HepG2 (cell line): ENCODE measurements around the gene TSPAN9. TPM values are rescaled to one million over a fixed set of nuclear protein-coding genes. Genes with fewer than 3 reads are reported as not detected.
A peak's percentile ranks its signal among the peaks of the same experiment; 100 is the strongest.

Experiments used
- AGO1 ChIP-seq: fragments of 200-400 bp; formaldehyde crosslinking; IDR thresholded peaks from 2 replicates; pipeline ENCODE4 v1.6.1; 2017; ENCODE audit warnings: mild to moderate bottlenecking, low read depth, low read length, moderate library complexity; ENCODE audit not compliant: poor library complexity, severe bottlenecking
- ARID3A ChIP-seq: IDR thresholded peaks from 2 replicates; pipeline ENCODE4 v1.6.1; 2012; ENCODE audit warnings: low read depth, low read length, improper control_type of control experiment
- ASH2L ChIP-seq: fragments of 300-600, 200-600 bp; sonication (generic); IDR thresholded peaks from 2 replicates; pipeline ENCODE4 v1.7.0; 2017; ENCODE audit warnings: low read depth, mild to moderate bottlenecking, moderate library complexity, mixed read lengths, low read length; ENCODE audit not compliant: insufficient read length
- E2F5 ChIP-seq: sonication (generic); formaldehyde crosslinking; conservative IDR thresholded peaks from 2 replicates; pipeline ENCODE4 v1.4.0; 2020; ENCODE audit warnings: missing genetic modification reagents
- EHMT2 ChIP-seq: fragments of 200-600 bp; sonication (generic); IDR thresholded peaks from 2 replicates; pipeline ENCODE4 v1.7.0; 2017; ENCODE audit warnings: antibody characterized with exemption, low read depth, low read length, borderline replicate concordance
- HDAC6 ChIP-seq: fragments of 200-600 bp; sonication (generic); IDR thresholded peaks from 2 replicates; pipeline ENCODE4 v1.7.0; 2017; ENCODE audit warnings: mild to moderate bottlenecking, antibody characterized with exemption, low read length, low read depth
- HOXA5 ChIP-seq: sonication (generic); formaldehyde crosslinking; IDR thresholded peaks from 2 replicates; pipeline ENCODE4 v1.4.0; 2020; ENCODE audit warnings: missing genetic modification reagents
- JARID2 ChIP-seq: sonication (generic); formaldehyde crosslinking; IDR thresholded peaks from 2 replicates; pipeline ENCODE4 v1.8.1; 2023; ENCODE audit warnings: missing genetic modification reagents, inconsistent platforms; ENCODE audit not compliant: insufficient replicate concordance
- KLF11 ChIP-seq: IDR thresholded peaks from 2 replicates; pipeline ENCODE4 v1.6.1; 2016; ENCODE audit warnings: missing compliant biosample characterization
- MLX ChIP-seq: IDR thresholded peaks from 2 replicates; pipeline ENCODE4 v1.6.1; 2016
- MTA3 ChIP-seq: sonication (generic); formaldehyde crosslinking; IDR thresholded peaks from 2 replicates; pipeline ENCODE4 v1.4.0; 2020; ENCODE audit warnings: missing genetic modification reagents
- MYNN ChIP-seq: sonication (generic); formaldehyde crosslinking; IDR thresholded peaks from 2 replicates; pipeline ENCODE4 v1.4.0; 2020; ENCODE audit warnings: mild to moderate bottlenecking, low read depth, missing genetic modification reagents
- NFIC ChIP-seq: IDR thresholded peaks from 2 replicates; pipeline ENCODE4 v1.6.1; 2012; ENCODE audit warnings: mild to moderate bottlenecking, low read length, inconsistent platforms
- PAF1 ChIP-seq: IDR thresholded peaks from 2 replicates; pipeline ENCODE4 v1.6.1; 2016; ENCODE audit warnings: missing genetic modification reagents, missing compliant biosample characterization
- SIX4 ChIP-seq: sonication (generic); formaldehyde crosslinking; IDR thresholded peaks from 2 replicates; pipeline ENCODE4 v1.4.0; 2020; ENCODE audit warnings: missing genetic modification reagents
- TAF1 ChIP-seq: sonication (generic); formaldehyde crosslinking; IDR thresholded peaks from 2 replicates; pipeline ENCODE4 v1.4.0; 2020; ENCODE audit warnings: missing genetic modification reagents
- TOPORS ChIP-seq: sonication (generic); formaldehyde crosslinking; IDR thresholded peaks from 2 replicates; pipeline ENCODE4 v1.8.0; 2023; ENCODE audit warnings: mild to moderate bottlenecking, missing genetic modification reagents
- XRCC5 ChIP-seq: fragments of 200-400 bp; formaldehyde crosslinking; optimal IDR thresholded peaks from 2 replicates; pipeline ENCODE3; 2017; ENCODE audit warnings: mild to moderate bottlenecking, low read length
- ZBTB7A ChIP-seq: sonication (generic); formaldehyde crosslinking; IDR thresholded peaks from 2 replicates; pipeline ENCODE4 v1.8.0; 2022; ENCODE audit warnings: mild to moderate bottlenecking, missing genetic modification reagents
- ZEB1 ChIP-seq: IDR thresholded peaks from 2 replicates; pipeline ENCODE4 v1.6.1; 2012; ENCODE audit warnings: mild to moderate bottlenecking, low read depth, inconsistent platforms; ENCODE audit not compliant: insufficient replicate concordance
- ZFP36L2 ChIP-seq: sonication (generic); formaldehyde crosslinking; IDR thresholded peaks from 2 replicates; pipeline ENCODE4 v1.4.0; 2020; ENCODE audit warnings: missing genetic modification reagents
- ZNF230 ChIP-seq: sonication (generic); formaldehyde crosslinking; IDR thresholded peaks from 2 replicates; pipeline ENCODE4 v1.4.0; 2020; ENCODE audit warnings: mild to moderate bottlenecking, missing genetic modification reagents
- ZNF264 ChIP-seq: sonication (generic); formaldehyde crosslinking; IDR thresholded peaks from 2 replicates; pipeline ENCODE4 v1.4.0; 2020; ENCODE audit warnings: missing genetic modification reagents
- ZNF335 ChIP-seq: sonication (generic); formaldehyde crosslinking; IDR thresholded peaks from 2 replicates; pipeline ENCODE4 v1.4.0; 2020; ENCODE audit warnings: missing genetic modification reagents
- ZNF577 ChIP-seq: sonication (generic); formaldehyde crosslinking; IDR thresholded peaks from 2 replicates; pipeline ENCODE4 v1.4.0; 2020; ENCODE audit warnings: mild to moderate bottlenecking, low read depth, missing genetic modification reagents, borderline replicate concordance
- ZNF629 ChIP-seq: sonication (generic); formaldehyde crosslinking; conservative IDR thresholded peaks from 2 replicates; pipeline ENCODE4 v1.5.0; 2020; ENCODE audit warnings: missing genetic modification reagents
- ZNF7 ChIP-seq: IDR thresholded peaks from 2 replicates; pipeline ENCODE4 v1.6.1; 2016; ENCODE audit warnings: missing biosample characterization, missing genetic modification reagents
- polyA plus RNA-seq, 8 experiments: library from polyadenylated mRNA; depleted of rRNA in 3 of 8; stranded (reverse) in 7 of 8; unstranded in 1 of 8; fragments of >200 nt; fragmentation: Illumina TruSeq in 4 of 8; extraction: Trizol in 4 of 8; gene quantifications; 2 replicates each; pipeline versions ENCODE4 v1.2.1 to v1.2.3, GENCODE V29; 2011 to 2016; ENCODE audit warnings: low read depth in 4 of 8, missing spikeins in 1 of 8, mixed read lengths in 1 of 8; ENCODE audit not compliant: insufficient read depth in 1 of 8
- total RNA-seq, 5 experiments: library from RNA; depleted of rRNA; stranded (reverse); fragments of >200 nt; fragmentation: Illumina TruSeq; extraction: Trizol; gene quantifications; 2 replicates each; pipeline ENCODE4 v1.2.3, GENCODE V29; 2016; ENCODE audit warnings: low read depth in 1 of 5
- TF ChIP-seq, protein P1 (sequence below): sonication (generic); formaldehyde crosslinking; IDR thresholded peaks from 2 replicates; pipeline ENCODE4 v1.8.0; 2022; ENCODE audit warnings: mild to moderate bottlenecking, missing genetic modification reagents, moderate library complexity

Gene TSPAN9
- total and polyA plus RNA-seq, 2 of the 13 experiments (the other 11 are each of a cell fraction or from before 2014, with no cell fraction given), result 18.1 to 42.3 TPM

GRCh38 chr12:3165078-3165980, 88.2 kb downstream of the TSPAN9 start (continued):
- no peak for TF ChIP-seq ZFP36L2 (CRISPR knock-in tag)
- no peak for TF ChIP-seq SIX4
- peak; percentile 92 for TF ChIP-seq ZNF629 (CRISPR knock-in tag)
- TF ChIP-seq HOXA5 (CRISPR knock-in tag), result 0 out of 2 replicates have a peak, but pooled peaks have one; percentile 36
- TF ChIP-seq AGO1, result no peak
- no peak for TF ChIP-seq ZEB1
- 0 out of 2 replicates have a peak, but pooled peaks have one; percentile 38 for TF ChIP-seq ZNF264
- TF ChIP-seq ASH2L, result peak; percentile 83
- TF ChIP-seq NFIC, result no peak
- no peak for TF ChIP-seq ZBTB7A
- no peak for TF ChIP-seq MTA3 (CRISPR knock-in tag)
- no peak for TF ChIP-seq TAF1 (CRISPR knock-in tag)
- TF ChIP-seq TOPORS (CRISPR knock-in tag), result 0 out of 2 replicates have a peak, but pooled peaks have one; percentile 50
- TF ChIP-seq PAF1 (CRISPR knock-in tag), result no peak
- TF ChIP-seq E2F5 (CRISPR knock-in tag), result no peak
- TF ChIP-seq XRCC5, result no peak
- 0 out of 2 replicates have a peak, but pooled peaks have one; percentile 35 for TF ChIP-seq ARID3A
- no peak; the same call in 1 of the 2 replicates for TF ChIP-seq MLX (CRISPR knock-in tag)
- TF ChIP-seq ZNF230 (CRISPR knock-in tag), result 0 out of 2 replicates have a peak, but pooled peaks have one; percentile 67
- TF ChIP-seq HDAC6, result no peak
- no peak for TF ChIP-seq JARID2
- TF ChIP-seq MYNN (CRISPR knock-in tag), result no peak
- no peak for TF ChIP-seq EHMT2
- TF ChIP-seq ZNF335, result no peak
- no peak for TF ChIP-seq KLF11 (CRISPR knock-in tag)
- TF ChIP-seq, protein P1, sequence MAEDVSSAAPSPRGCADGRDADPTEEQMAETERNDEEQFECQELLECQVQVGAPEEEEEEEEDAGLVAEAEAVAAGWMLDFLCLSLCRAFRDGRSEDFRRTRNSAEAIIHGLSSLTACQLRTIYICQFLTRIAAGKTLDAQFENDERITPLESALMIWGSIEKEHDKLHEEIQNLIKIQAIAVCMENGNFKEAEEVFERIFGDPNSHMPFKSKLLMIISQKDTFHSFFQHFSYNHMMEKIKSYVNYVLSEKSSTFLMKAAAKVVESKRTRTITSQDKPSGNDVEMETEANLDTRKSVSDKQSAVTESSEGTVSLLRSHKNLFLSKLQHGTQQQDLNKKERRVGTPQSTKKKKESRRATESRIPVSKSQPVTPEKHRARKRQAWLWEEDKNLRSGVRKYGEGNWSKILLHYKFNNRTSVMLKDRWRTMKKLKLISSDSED, result no peak
- TF ChIP-seq ZNF577 (CRISPR knock-in tag), result no peak
- TF ChIP-seq ZNF7 (CRISPR knock-in tag), result no peak
